Lower lobe of right lung (tissue), 2 donors: ENCODE measurements around the gene MMP7. TPM values are rescaled to one million over a fixed set of nuclear protein-coding genes. Genes with fewer than 3 reads are reported as not detected.

Experiments
- ATAC-seq, 2 donors: fragments of 200-7000 bp; cut with Tn5 transposase; one replicate each; pipeline ENCODE4 v1.9.1; 2020 to 2022; ENCODE audit warnings: mild to moderate bottlenecking in 2 of 2, moderate library complexity in 2 of 2
- DNase-seq: peaks from one replicate; pipeline ENCODE4 v3.0.0-alpha.2; 2020
- H3K27ac ChIP-seq: fragments of 200-600 bp; one replicate; pipeline ENCODE4 v1.8.0; 2022
- H3K27me3 ChIP-seq: fragments of 200-600 bp; one replicate; pipeline ENCODE4 v1.8.0; 2022; ENCODE audit warnings: low read depth
- H3K36me3 ChIP-seq: fragments of 200-600 bp; one replicate; pipeline ENCODE4 v1.8.0; 2022; ENCODE audit warnings: mild to moderate bottlenecking
- H3K4me1 ChIP-seq: fragments of 200-600 bp; one replicate; pipeline ENCODE4 v1.8.0; 2022
- H3K4me3 ChIP-seq: fragments of 200-600 bp; one replicate; pipeline ENCODE4 v1.8.0; 2022; ENCODE audit warnings: mild to moderate bottlenecking
- H3K9me3 ChIP-seq: fragments of 200-600 bp; one replicate; pipeline ENCODE4 v1.8.0; 2022
- intact Hi-C: fragments of 100-400 bp; cut with DNase I; formaldehyde crosslinking; loops from one replicate; pipeline ENCODE4 v1.11.0; 2022
- total RNA-seq: library from RNA; stranded (reverse); fragmentation: NEBNext Ultra II Directional; extraction: Animal tissue kit (Norgen Biotek cat#: 25700); gene quantifications from one replicate; pipeline ENCODE4 v1.2.1, GENCODE V29; 2021
- TF ChIP-seq, protein P1 (sequence below): fragments of 200-600 bp; IDR thresholded peaks from one replicate; pipeline ENCODE4 v1.8.0; 2022; ENCODE audit warnings: antibody characterized with exemption, mild to moderate bottlenecking
- donor health status: DM: no; HTN: yes; CAD: no; lungs with severe emphysema.

Gene MMP7
- total RNA-seq, 1 donor from 2014 or later = 7.1 TPM

DNA sequence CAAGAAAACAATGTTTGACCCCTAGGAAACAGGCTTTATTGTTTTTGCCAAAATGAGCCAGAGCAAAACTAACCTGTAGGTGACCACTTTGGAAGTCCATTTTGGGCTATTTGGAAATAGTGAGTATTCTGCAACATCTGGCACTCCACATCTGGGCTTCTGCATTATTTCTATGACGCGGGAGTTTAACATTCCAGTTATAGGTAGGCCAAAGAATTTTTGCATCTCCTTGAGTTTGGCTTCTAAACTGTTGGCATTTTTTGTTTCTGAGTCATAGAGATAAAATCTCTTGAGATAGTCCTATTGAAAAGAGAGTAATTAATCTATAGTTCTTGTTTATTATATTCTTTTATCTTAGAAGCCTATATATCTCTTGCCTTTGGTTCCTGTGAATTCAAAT lies 2.9 kb downstream of the MMP7 start:
- TF ChIP-seq, protein P1, sequence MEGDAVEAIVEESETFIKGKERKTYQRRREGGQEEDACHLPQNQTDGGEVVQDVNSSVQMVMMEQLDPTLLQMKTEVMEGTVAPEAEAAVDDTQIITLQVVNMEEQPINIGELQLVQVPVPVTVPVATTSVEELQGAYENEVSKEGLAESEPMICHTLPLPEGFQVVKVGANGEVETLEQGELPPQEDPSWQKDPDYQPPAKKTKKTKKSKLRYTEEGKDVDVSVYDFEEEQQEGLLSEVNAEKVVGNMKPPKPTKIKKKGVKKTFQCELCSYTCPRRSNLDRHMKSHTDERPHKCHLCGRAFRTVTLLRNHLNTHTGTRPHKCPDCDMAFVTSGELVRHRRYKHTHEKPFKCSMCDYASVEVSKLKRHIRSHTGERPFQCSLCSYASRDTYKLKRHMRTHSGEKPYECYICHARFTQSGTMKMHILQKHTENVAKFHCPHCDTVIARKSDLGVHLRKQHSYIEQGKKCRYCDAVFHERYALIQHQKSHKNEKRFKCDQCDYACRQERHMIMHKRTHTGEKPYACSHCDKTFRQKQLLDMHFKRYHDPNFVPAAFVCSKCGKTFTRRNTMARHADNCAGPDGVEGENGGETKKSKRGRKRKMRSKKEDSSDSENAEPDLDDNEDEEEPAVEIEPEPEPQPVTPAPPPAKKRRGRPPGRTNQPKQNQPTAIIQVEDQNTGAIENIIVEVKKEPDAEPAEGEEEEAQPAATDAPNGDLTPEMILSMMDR = no peak
- Histone ChIP-seq H3K36me3 (no peaks in the 10 kb centered on the region), H3K27ac (no peak overlapping the region), H3K27me3 (no peaks in the 10 kb centered on the region), H3K4me3 (no peak overlapping the region), H3K4me1 (peaks cover 3% of the 10 kb centered on the region), H3K9me3 (no peaks in the 10 kb centered on the region)
- ATAC-seq = no peak
- no peak for DNase-seq
- intact Hi-C loops = no loop called here

DNA sequence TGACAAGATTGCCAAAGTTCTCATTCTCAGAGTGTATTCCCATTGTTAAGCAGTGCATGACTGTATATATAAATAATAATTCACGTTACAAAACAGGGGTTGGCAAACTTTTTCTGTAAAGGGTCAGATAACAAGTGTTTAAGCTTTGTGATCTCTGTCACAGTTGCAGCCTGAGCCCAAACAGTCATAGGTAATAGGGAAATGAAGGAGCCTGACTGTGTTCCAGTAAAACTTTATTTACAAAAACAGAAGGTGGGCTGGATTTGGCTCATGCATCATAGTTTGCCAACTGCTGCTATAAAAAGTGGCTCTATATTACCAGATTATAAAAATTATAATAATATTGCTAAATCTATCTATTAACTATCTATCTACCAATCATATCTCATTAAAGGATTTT lies 3.5 kb downstream of the MMP7 start:
- DNase-seq (no peak), ATAC-seq (no peak)
- Histone ChIP-seq H3K27ac (no peak overlapping the region), H3K27me3 (no peaks in the 10 kb centered on the region), H3K36me3 (no peaks in the 10 kb centered on the region), H3K4me1 (peaks cover 3% of the 10 kb centered on the region), H3K9me3 (no peaks in the 10 kb centered on the region), H3K4me3 (no peak overlapping the region)
- TF ChIP-seq, protein P1 = no peak
- intact Hi-C loops = no loop called here

DNA sequence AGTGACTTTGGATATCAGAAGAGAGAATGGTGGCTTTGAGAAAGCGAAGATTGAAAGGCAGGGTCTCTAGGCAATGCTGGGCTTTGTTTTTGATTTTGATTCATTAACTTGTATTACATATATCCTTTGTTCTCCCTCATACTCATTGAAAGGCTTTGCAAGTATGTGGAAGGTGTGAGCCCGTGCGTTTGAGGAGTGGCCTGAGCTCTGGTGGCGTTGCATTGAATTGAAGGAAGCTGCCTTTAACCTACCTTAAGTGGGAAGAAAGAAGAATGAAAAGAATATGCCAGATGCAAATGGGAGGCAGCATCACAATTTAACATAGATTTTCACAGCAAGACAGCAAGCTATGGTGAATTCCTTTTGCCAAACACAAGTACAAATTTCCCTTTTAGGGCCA lies 6.7 kb downstream of the MMP7 start:
- no peak for DNase-seq
- Histone ChIP-seq H3K4me3 (no peak overlapping the region), H3K36me3 (no peaks in the 10 kb centered on the region), H3K4me1 (no peaks in the 10 kb centered on the region), H3K27me3 (no peaks in the 10 kb centered on the region), H3K27ac (no peak overlapping the region), H3K9me3 (no peaks in the 10 kb centered on the region)
- intact Hi-C loops = no loop called here
- ATAC-seq = no peak
- TF ChIP-seq, protein P1 = no peak

DNA sequence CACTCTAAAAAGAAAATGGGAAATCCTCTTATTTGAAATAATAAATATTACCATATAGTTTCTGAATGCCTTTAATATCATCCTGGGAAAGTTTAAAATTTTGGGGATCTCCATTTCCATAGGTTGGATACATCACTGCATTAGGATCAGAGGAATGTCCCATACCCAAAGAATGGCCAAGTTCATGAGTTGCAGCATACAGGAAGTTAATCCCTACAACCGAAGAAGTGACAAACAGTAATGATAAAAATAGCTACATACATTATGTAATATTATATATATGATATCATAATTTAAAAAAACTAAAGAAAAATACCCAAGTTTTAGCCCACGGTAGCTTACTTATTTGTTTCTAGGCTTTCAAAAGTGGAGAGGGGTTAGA lies 7.4 kb downstream of the MMP7 start:
- Histone ChIP-seq H3K4me3 (no peak overlapping the region), H3K27me3 (no peaks in the 10 kb centered on the region), H3K9me3 (no peaks in the 10 kb centered on the region), H3K4me1 (no peaks in the 10 kb centered on the region), H3K27ac (no peak overlapping the region), H3K36me3 (no peaks in the 10 kb centered on the region)
- no peak for ATAC-seq
- intact Hi-C loops = no loop called here
- no peak for DNase-seq
- TF ChIP-seq, protein P1 = no peak

DNA sequence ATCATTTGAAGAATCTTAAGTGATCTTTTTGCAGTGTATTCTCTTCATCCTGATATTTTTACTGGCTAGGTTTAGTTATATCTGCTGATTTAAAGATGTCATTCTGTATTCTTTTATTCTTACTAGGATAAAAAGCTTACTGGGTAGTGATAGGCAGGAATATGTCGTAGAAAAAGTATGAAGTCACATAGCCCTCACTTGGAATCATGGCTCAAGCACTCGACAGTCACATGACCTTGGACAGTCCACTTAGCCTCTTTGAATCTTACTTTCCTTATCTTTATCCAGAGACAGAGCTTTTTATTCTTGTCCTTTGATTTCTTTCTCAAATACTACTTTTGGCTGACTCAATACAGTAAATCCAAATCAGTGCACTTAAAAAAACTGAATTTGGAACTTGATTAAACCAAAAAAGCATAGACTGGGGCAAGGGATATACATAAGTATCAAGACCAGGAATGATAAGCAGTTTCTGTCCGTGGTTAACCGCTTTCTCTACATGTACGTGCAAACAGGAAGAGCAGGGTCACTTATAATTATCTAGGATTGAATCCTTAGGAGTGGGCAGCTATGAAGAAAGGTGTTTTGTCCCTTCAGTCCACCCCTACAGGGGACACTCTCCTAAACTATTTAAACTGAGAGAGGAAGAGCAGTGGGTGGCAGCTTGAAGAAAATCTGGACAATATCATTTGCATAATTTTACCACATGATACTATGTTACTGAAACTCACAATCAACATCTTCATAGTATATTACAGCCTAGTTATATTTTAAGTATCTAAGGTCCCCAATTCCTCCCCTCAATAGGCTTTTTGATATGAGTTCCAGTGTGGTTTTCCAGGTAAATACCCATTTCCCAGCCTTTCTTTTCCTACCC lies 8.0 kb downstream of the MMP7 start:
- no peak for ATAC-seq
- DNase-seq = no peak
- Histone ChIP-seq H3K27ac (no peak overlapping the region), H3K4me1 (no peaks in the 10 kb centered on the region), H3K36me3 (no peaks in the 10 kb centered on the region), H3K4me3 (no peak overlapping the region), H3K9me3 (no peaks in the 10 kb centered on the region), H3K27me3 (no peaks in the 10 kb centered on the region)
- intact Hi-C loops = no loop called here
- TF ChIP-seq, protein P1 = no peak
